CD4-positive, alpha-beta T cell treated with Interleukin-1 beta for 1 hour (primary cell): ENCODE measurements around the gene ATP2A1.

Source experiments
- DNase-seq, 2 donors: peaks; one replicate each; pipeline ENCODE4 v3.0.0-alpha.2; 2020 to 2022

Gene ATP2A1

GRCh38 chr16:28878083-28878926, at the start of gene ATP2A1:
TSS of gene ATP2A1 (plus strand) at chr16:28878488. CDS start at chr16:28878672, 184 bp downstream.
- DNase-seq, result no peak

- DNase-seq, result no peak
These were observed 48.5 kb upstream of the ATP2A1 start for GRCh38 chr16:28829747-28830146.

GRCh38 chr16:28830531-28830930, 47.8 kb upstream of the ATP2A1 start:
- no peak for DNase-seq

GRCh38 chr16:28834349-28834748, 43.9 kb upstream of the ATP2A1 start:
- no peak for DNase-seq

GRCh38 chr16:28834873-28835863, 43.1 kb upstream of the ATP2A1 start:
- DNase-seq, result no peak

- no peak for DNase-seq
These were observed 42.2 kb upstream of the ATP2A1 start for GRCh38 chr16:28835864-28836760.

- no peak for DNase-seq
These were observed 41.6 kb upstream of the ATP2A1 start for GRCh38 chr16:28836761-28837064.

- no peak for DNase-seq
These were observed 40.4 kb upstream of the ATP2A1 start for GRCh38 chr16:28837672-28838557.

GRCh38 chr16:28838558-28838918, 39.8 kb upstream of the ATP2A1 start:
- DNase-seq, result no peak

- no peak for DNase-seq
These were observed 39.2 kb upstream of the ATP2A1 start for GRCh38 chr16:28839004-28839639.

GRCh38 chr16:28839899-28840298, 38.4 kb upstream of the ATP2A1 start:
- DNase-seq, result no peak

- no peak for DNase-seq
These were observed 35.6 kb upstream of the ATP2A1 start for GRCh38 chr16:28842696-28843095.

- DNase-seq, result no peak
These were observed 34.5 kb upstream of the ATP2A1 start for GRCh38 chr16:28843766-28844165.

- DNase-seq, result no peak
These were observed 33.9 kb upstream of the ATP2A1 start for GRCh38 chr16:28844226-28844885.

GRCh38 chr16:28845293-28845692, 33.0 kb upstream of the ATP2A1 start:
- DNase-seq, result peak in 1 of 2 donors; percentile 21

GRCh38 chr16:28845761-28846079, 32.6 kb upstream of the ATP2A1 start:
- no peak for DNase-seq

- DNase-seq, result peak; percentile 99
These were observed 32.0 kb upstream of the ATP2A1 start, which contains the start of gene TUFM for GRCh38 chr16:28846080-28846932. TSS of gene TUFM (minus strand) at chr16:28846348. CDS start at chr16:28846269, 79 bp downstream.

GRCh38 chr16:28846933-28847273, 31.4 kb upstream of the ATP2A1 start:
- DNase-seq, result no peak

- DNase-seq, result no peak
These were observed 19.9 kb upstream of the ATP2A1 start for GRCh38 chr16:28858421-28858820.

- no peak for DNase-seq
These were observed 19.0 kb upstream of the ATP2A1 start for GRCh38 chr16:28859326-28859725.
